Mucosa of descending colon (tissue), 3 donors: Measurements from ENCODE around the gene INO80C. TPM values are rescaled to one million over a fixed set of nuclear protein-coding genes. Genes with fewer than 3 reads are reported as not detected.

Source experiments
- total RNA-seq, 3 donors: library from RNA; stranded (reverse); fragmentation: NEBNext Ultra II Directional in 2 of 3; extraction: Animal tissue kit (Norgen Biotek cat#: 25700) in 2 of 3; gene quantifications; one replicate each; pipeline versions ENCODE4 v1.2.1 to v1.2.4, GENCODE V29; 2021 to 2023
- donor health status: DM: no; HTN: no; CAD: no; lungs with moderate emphysema.
- donor health status: DM: no; HTN: no; CAD: no.
- donor health status: DM: no; HTN: yes; CAD: no.

Gene INO80C
- total RNA-seq, 3 donors from 2014 or later = 28.0 to 46.7 (median 32.2) TPM

Other genes starting within 250 kb of the INO80C start
- gene ZSCAN30, start 207.7 kb downstream of the INO80C start, total RNA-seq = 10 to 100 TPM in 2 of 3 donors, 1 to 10 TPM in 1; 9.7 to 14.9 (median 14.3) TPM
- 10 to 100 TPM; 44.1 to 58.3 (median 48.9) TPM for gene ZNF24, start 153.5 kb downstream of the INO80C start, total RNA-seq
- gene ZNF396, start 120.6 kb downstream of the INO80C start, total RNA-seq = 1 to 10 TPM; 2.7 to 6.1 (median 2.8) TPM
- 100 to 1,000 TPM in 2 of 3 donors, 10 to 100 TPM in 1; 82.7 to 118 (median 109) TPM for gene GALNT1, start 83.8 kb upstream of the INO80C start, total RNA-seq